ENCODE data around the gene KLHL30.

The KLHL30 gene

DNA sequence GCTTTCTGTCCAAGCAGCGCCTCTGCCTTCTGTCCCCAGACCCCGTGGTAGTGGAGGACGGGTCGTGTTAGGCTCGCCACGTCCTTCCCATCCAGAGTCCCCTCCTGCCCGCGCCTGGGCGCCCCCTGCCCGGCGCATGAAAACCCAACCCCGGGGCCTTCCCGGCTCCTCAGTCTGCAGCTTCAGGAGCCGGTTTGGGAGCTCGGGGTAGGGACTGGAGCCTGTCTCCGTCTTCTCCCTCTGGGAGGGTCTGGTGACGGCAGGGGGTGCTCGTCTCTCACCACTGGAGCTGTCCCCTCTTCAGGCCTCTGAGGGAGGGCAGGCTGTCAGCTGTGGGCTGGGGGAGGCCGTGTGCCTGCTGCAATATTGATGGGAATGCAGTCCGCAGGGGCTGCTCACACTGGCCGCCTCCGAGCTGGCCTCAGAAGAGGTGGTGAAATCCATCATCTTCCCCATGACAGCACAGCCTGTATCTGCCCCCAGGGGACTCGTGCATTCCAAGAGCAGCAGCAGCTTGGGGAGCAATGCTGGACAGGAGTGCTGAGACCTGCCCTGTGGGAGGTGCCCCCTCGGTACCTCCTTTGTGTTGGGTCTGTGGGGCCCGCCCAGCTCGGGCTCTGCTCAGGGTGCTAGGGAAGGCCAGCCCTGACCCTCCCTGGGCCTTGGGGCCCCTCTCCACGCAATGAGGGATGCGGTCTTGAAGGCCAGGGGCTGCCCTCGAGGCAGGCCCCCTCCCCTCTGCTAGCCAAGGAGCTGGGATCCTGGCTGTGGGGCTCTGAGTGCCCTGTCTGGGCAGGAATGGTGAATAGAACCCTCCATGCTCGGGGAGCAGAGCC, 17.8 kb upstream of the KLHL30 start:
- DNase-seq (ENCODE audit: low read depth in 2 of 2): no peak

DNA sequence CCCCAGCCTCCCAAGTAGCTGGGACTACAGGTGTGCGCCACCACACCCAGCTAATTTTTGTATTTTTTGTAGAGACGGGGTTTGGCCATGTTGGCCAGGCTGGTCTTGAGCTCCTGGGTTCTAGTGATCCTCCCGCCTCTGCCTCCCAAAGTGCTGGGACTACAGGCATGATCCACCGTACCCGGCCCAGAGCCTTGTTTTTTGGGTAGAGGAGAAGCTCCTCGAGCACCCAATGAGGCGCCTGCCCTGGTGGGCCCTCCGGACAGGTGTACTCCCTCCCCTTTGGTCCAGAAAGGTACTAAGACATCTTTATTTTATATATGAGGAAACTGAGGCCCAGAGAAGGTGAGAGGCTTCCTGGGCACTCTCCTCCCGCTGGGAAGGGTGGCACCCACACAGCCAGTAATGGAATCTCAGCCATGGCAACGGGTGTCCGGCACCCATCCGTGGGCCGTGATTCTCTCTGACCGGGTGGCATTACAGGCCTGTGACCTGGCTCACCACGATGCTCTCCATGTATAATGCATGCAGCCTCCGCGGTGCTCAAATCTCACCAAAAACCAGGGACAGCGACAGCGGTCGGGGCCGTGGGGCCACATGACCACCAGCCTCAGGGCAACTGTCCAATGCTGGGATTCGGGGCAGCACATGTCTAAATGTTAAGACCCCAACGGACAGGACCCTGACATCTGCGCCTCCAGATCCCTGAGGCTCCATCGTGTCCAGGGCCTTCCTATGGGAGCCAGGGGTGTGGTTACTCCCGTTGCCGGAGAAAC, 16.8 kb upstream of the KLHL30 start:
- no peak for DNase-seq (ENCODE audit: low read depth in 2 of 2)

DNA sequence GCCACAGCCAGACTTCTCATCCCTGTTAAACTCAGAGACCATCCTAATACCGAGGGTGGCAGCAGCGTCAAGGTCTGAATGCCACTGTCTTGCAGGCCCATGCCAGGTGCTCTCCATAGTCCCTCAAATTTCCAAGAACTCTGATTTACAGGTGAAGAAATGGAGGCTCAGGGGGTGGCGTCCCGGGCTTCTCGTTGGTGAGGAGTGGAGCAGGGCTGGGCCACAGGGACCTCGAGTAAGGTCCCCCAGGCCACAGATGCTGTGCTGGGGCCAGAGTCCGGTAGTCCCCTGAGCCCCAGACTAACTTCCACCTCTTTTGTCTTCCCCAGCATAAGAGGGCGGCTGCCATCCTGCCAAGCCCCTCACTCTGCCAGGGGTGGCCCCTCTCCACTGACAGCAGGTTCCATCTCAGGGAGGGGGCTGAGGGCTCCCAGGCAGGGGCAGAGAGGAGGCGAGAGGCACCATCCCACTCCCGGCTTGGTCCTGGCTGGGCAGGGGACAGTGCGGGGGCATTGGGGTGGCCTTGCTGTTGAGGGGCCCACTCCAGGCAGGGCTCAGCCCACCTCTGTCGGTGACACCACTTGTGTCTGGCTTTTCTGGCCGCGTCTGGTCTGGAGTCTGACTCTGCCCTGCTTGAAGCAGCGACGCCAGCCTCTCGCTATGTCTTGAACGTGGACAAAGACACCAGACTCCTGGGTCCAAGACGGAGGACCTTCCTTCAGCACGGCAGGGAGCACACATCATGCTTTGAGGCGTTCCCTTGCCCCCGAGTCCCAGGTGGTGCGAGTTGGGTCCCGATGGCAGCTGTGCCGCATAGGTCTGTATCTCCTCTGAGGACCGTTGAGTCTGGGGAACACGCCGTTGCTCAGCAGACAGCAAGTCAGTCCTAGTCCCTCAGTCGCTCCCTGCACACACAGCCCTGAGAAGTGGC, 15.9 kb upstream of the KLHL30 start:
- DNase-seq (ENCODE audit: low read depth in 2 of 2): no peak

DNA sequence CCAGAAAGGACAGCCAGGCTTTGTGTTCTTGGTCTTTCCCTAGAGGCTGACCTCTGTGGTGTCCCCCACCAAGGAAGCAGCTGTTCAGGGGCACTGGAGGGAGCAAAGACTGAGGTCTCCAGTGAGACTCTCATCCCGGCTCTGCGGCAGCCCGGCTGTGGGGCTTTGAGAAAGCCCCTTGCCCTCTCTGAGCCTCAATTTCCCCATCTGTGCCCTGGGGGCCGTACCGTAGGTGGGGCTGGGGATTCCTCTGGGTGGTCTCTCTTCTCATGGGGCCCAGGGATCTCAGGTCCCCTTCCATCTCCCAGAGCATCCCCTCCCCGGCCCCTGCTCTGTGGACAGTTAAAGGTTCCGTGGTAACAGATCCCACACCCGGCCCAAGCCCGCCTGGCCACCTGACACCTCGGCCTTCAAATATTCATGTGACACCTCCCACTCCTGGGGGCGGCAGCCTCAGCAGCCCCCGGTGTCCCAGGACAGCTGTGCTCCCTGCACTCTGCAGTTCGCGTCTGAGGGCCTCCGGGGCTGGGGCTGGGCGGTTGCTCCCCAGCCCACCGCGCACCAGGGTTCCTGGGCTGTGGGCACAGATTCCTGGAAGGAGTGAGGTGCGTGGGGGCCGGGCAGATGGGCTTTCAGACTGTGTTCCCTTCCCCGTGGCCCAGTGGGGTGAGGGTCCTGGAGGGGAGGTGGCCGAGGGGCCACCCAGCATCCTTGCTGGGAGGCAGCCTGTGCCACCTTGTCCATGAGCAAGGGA, 15.1 kb upstream of the KLHL30 start:
- DNase-seq (ENCODE audit: low read depth in 2 of 2): no peak

DNA sequence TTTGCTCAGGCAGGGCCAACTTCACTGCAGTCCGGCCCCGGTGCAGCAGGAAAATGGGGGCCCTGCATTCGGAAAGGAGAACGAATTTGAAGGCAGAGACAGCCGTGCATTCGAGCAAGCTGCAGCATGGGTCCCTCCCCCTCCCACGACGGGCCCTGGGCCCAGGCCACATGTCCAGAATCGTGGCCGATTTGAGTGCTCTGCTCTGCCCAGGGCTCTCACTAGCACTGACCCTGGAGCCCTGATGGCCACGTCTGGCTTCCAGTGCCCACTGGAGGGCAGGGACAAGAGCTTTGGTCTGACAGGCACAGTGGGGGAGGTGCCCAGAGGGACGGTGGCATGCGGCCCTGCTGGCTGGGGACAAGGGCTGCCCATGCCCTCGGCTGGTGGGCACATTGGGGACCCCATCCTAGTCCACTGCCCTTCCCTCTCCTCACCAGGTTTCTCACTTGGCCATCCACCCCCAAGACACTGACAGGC, 14.4 kb upstream of the KLHL30 start:
- no peak for DNase-seq (ENCODE audit: low read depth in 2 of 2)

- no peak for DNase-seq (ENCODE audit: low read depth in 2 of 2)
Observed at GRCh38 chr2:238124488-238125126, 13.9 kb upstream of the KLHL30 start.

- no peak for DNase-seq (ENCODE audit: low read depth in 2 of 2)
Observed at GRCh38 chr2:238125127-238125885, 13.2 kb upstream of the KLHL30 start.

DNA sequence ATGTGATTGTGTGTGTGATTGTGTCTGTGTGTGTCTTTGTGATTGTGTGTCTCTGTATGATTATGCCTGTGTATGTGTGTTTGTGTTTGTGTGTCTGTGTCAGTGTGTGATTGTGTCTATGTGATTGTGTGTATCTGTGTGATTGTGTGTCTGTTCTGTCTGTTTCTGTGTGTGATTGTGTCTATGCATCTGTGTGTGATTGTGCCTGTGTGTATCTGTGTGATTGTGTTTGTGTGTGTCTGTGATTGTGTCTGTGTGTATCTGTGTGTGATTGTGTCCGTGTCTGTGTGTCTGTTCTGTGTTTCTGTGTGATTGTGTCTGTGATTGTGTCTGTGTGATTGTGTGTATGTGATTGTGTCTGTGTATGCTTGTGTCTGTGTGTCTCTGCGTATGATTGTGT, 12.1 kb upstream of the KLHL30 start:
- no peak for DNase-seq (ENCODE audit: low read depth in 2 of 2)

DNA sequence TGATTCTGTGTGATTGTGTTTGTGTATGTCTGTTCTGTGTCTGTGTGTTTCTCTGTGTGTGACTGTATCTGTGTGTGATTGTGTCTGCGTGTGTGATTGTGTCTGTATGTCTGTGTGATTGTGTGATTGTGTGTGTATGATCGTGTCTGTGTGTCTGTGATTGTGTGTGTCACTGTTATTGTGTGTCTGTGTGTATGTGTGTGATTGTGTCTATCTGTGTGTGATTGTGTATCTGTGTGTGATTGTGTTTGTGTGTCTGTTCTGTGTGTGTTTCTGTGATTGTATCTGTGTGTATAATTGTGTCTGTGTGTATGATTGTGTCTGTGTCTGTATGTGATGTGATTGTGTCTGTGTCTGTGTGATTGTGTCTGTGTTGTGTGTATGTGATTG, 11.7 kb upstream of the KLHL30 start:
- DNase-seq (ENCODE audit: low read depth in 2 of 2): no peak

DNA sequence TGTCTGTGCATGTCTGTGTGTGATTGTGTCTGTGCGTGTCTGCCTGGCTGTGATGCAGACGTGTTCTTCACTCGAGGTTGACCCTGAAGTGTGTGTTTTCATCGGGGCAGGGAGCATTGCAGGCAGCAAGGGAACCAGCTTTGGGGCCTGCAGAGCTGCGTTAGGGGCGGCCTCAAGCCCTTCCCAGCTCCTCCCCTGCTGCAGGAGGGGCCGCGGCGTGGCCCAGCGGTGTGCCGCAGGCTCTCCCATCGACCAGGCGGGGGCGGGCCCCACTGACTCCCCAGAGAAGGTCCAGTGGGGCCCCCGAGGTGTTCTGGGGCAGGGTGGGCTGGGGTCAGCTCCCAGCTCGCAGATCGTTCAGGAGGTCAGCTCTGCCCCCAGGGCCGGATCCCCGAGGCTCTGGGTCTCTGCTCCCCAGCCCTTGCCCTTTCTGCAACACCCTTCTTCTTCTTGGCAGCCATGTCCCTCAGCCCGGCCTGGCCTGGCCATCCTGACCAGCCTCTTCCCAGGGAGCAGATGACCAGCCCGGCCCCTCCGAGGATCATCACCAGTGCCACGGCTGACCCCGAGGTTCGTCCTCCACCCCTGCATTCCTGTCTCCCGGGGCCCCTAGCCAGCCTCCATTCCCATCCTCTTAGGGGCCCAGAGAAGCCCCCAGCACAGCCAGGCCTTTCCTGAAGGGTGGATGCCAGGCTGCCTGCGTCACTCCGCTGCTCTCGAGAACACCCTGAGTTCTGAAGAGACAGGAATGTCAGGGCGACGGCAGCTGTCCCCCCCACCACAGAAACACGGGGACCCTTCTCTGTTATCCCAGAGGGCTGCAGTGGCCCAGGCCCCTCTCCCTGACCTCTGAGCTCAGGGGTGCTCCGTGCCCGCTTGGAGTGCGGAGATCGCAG, 11.1 kb upstream of the KLHL30 start:
- no peak for DNase-seq (ENCODE audit: low read depth in 2 of 2)

- DNase-seq (ENCODE audit: low read depth in 2 of 2): no peak
Observed at GRCh38 chr2:238128061-238128440, 10.4 kb upstream of the KLHL30 start.

DNA sequence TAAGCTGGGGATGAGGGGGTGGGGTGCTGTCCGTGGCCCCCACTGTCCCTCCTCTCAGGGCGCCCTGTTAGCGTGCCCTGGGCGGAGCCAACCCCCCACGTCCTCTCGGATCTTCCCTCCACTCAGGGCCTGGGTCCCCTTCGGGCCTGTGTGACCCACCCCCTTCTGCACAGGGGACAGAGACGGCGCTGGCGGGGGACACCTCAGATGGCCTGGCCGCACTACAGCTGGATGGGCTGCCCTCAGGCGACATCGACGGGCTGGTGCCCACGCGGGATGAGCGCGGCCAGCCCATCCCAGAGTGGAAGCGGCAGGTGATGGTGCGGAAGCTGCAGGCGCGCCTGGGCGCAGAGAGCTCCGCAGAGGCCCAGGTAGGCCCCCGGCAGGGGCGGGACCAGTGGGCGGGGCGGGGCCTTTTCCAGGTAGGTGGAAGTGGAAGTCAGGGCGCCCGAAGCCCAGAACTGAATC, 9.9 kb upstream of the KLHL30 start:
- DNase-seq (ENCODE audit: low read depth in 2 of 2): no peak

DNA sequence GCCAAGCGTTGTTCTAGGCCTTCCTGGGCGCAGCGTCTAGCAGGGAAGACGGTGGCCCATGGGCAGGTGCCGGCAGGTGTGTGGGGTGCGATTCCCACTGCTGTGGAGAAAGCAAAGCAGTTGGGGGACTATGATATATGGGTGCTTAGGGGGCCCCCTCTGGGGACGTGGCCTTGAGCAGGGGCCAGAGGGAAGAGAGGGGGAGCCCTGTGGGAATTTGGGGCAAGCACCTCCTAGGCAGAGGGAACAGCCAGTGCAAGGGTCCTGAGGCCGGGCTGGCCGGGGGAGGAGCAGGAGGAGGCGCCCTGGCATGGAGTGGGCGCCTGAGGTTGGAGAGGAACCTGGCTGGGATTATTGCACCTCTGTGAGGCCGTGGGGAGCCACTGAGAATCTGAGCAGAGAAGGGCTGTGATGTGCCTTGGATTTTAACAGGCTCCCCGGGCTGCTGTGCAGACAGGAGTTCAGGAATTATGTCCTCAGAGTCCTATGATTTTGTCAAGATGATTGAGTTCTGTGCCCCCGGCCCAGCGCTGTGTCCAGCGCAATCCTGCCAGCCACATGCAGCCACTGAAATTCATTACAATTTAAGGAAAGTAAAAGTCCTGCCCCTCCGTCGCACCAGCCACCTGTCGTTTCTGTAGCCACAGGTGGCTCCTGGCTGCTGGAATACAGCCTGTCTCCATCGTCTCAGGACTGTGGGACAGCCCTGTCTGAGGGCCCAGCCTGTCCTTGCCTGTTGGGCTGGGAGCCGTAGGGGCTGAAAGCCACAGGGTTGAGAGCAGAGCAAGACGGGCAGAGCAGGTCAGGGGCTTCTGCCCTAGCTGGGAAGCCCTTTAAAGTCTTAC, 9.1 kb upstream of the KLHL30 start:
- no peak for DNase-seq (ENCODE audit: low read depth in 2 of 2)

GRCh38 chr2:238130111-238130695, 8.3 kb upstream of the KLHL30 start:
- DNase-seq (ENCODE audit: low read depth in 2 of 2): no peak

GRCh38 chr2:238130696-238131628, 7.5 kb upstream of the KLHL30 start:
- DNase-seq (ENCODE audit: low read depth in 2 of 2): no peak

DNA sequence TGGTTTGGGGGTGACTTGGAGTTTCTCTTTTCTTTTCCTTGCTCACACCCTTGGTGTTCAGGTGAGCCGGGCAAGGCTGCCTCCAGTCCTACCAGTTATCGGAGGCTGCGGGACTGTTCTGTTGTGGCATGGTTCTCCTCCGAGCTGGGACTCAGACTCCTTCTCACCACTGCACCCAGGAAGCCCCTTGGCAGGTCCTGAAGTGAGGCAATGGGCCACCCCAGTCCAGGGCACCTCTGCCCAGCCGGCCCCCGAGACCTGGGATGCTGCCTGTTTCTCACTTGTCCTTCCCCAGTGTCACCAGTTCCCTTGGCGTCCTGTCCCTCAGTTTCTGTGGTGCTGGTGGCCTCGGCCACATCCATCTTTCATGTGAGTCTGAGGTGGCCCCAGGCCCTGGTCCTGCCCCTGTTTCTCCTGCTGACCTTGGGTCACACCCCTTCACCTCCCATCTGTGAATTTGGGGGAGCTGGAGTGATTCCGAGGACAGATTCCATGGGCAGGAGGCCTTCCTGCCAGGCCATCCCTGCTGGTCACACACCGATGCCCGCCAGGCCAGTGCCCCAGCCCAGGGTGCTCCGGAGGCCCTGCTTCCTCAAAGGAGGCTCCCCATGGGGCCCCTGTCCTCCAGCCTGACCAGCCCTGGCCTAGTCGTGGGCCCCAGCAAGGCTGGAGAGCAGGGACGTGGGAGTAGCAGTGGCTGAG, 6.6 kb upstream of the KLHL30 start:
- no peak for DNase-seq (ENCODE audit: low read depth in 2 of 2)
